WTC11 (cell line): ENCODE results near the gene TMCC2. TPM values are rescaled to one million over a fixed set of nuclear protein-coding genes. Genes with fewer than 3 reads are reported as not detected.

Source experiments
- ATAC-seq: fragments of 200-7000 bp; cut with Tn5 transposase; 2 replicates; pipeline ENCODE4 v1.10.0; 2021; ENCODE audit warnings: mild to moderate bottlenecking, moderate library complexity
- CTCF ChIA-PET: fragments of 300-600 bp; sonication (Branson Sonifier 250); formaldehyde crosslinking; loops from one replicate; lab custom pipeline; 2021; ENCODE audit warnings: antibody characterized with exemption; lab: Charles Lee
- POLR2A ChIA-PET: fragments of 350-600 bp; sonication (Branson Sonifier 250); formaldehyde crosslinking; loops from one replicate; lab custom pipeline; 2021; ENCODE audit warnings: antibody characterized with exemption; lab: Charles Lee
- DNase-seq: peaks from one replicate; pipeline ENCODE4 v3.0.0; 2021; ENCODE audit warnings: low spot score
- H3K27ac Mint-ChIP-seq: 2 replicates; pipeline ENCODE4 v1.8.0; 2021; ENCODE audit warnings: mixed read lengths
- H3K27me3 Mint-ChIP-seq: 2 replicates; pipeline ENCODE4 v1.8.0; 2021; ENCODE audit warnings: low read depth, mild to moderate bottlenecking, moderate library complexity, mixed read lengths
- H3K36me3 Mint-ChIP-seq: 2 replicates; pipeline ENCODE4 v1.8.0; 2021; ENCODE audit warnings: mixed read lengths
- H3K4me1 Mint-ChIP-seq: 2 replicates; pipeline ENCODE4 v1.8.0; 2022; ENCODE audit warnings: mixed read lengths
- H3K4me3 Mint-ChIP-seq: 2 replicates; pipeline ENCODE4 v1.8.0; 2021; ENCODE audit warnings: mild to moderate bottlenecking, moderate library complexity, mixed read lengths
- H3K9me3 Mint-ChIP-seq: 2 replicates; pipeline ENCODE4 v1.8.0; 2021; ENCODE audit warnings: mixed read lengths
- CREB1 ChIP-seq: sonication (generic); formaldehyde crosslinking; IDR thresholded peaks from 2 replicates; pipeline ENCODE4 v1.8.0; 2023; ENCODE audit warnings: mild to moderate bottlenecking, missing genetic modification reagents
- ELF4 ChIP-seq: sonication (generic); formaldehyde crosslinking; IDR thresholded peaks from 2 replicates; pipeline ENCODE4 v1.8.1; 2022; ENCODE audit warnings: low read depth, mild to moderate bottlenecking, moderate library complexity, missing genetic modification reagents
- FOXK1 ChIP-seq: sonication (generic); formaldehyde crosslinking; IDR thresholded peaks from 2 replicates; pipeline ENCODE4 v1.8.0; 2022; ENCODE audit warnings: mild to moderate bottlenecking, moderate library complexity, missing genetic modification reagents
- FOXP1 ChIP-seq: sonication (generic); formaldehyde crosslinking; IDR thresholded peaks from 2 replicates; pipeline ENCODE4 v1.8.0; 2022; ENCODE audit warnings: missing genetic modification reagents, mild to moderate bottlenecking, moderate library complexity, borderline replicate concordance
- GRHL2 ChIP-seq: fragments of 250-450 bp; sonication (Bioruptor Pico); IDR thresholded peaks from 2 replicates; pipeline ENCODE4 v1.8.0; 2022; ENCODE audit warnings: mild to moderate bottlenecking, moderate library complexity; ENCODE audit not compliant: insufficient replicate concordance, severe bottlenecking
- MXD4 ChIP-seq: fragments of 250-450 bp; sonication (Bioruptor Pico); IDR thresholded peaks from 2 replicates; pipeline ENCODE4 v1.8.0; 2021; ENCODE audit warnings: mild to moderate bottlenecking, moderate library complexity, borderline replicate concordance
- MYBL2 ChIP-seq: sonication (generic); formaldehyde crosslinking; IDR thresholded peaks from 2 replicates; pipeline ENCODE4 v1.8.1; 2023; ENCODE audit warnings: mild to moderate bottlenecking, moderate library complexity, missing genetic modification reagents
- NR1H2 ChIP-seq: sonication (generic); formaldehyde crosslinking; IDR thresholded peaks from 2 replicates; pipeline ENCODE4 v1.9.0; 2021; ENCODE audit warnings: mild to moderate bottlenecking, moderate library complexity, missing genetic modification reagents
- PRRX2 ChIP-seq: fragments of 250-450 bp; sonication (Bioruptor Pico); IDR thresholded peaks from 2 replicates; pipeline ENCODE4 v1.8.0; 2021; ENCODE audit warnings: mild to moderate bottlenecking
- SMAD4 ChIP-seq: sonication (generic); formaldehyde crosslinking; IDR thresholded peaks from 2 replicates; pipeline ENCODE4 v1.8.0; 2022; ENCODE audit warnings: mild to moderate bottlenecking, missing genetic modification reagents
- ZBTB21 ChIP-seq: sonication (generic); formaldehyde crosslinking; IDR thresholded peaks from 2 replicates; pipeline ENCODE4 v1.8.1; 2023; ENCODE audit warnings: mild to moderate bottlenecking, missing genetic modification reagents, borderline replicate concordance
- ZNF396 ChIP-seq: fragments of 250-450 bp; sonication (Bioruptor Pico); IDR thresholded peaks from 2 replicates; pipeline ENCODE4 v1.8.0; 2021; ENCODE audit warnings: mild to moderate bottlenecking, moderate library complexity, borderline replicate concordance
- ZNF423 ChIP-seq: fragments of 250-450 bp; sonication (Bioruptor Pico); IDR thresholded peaks from 2 replicates; pipeline ENCODE4 v2.1.2; 2022; ENCODE audit warnings: mild to moderate bottlenecking, moderate library complexity
- total RNA-seq: library from RNA; stranded (reverse); gene quantifications from 3 replicates; pipeline ENCODE4 v1.2.3, GENCODE V29; 2021
- TF ChIP-seq, protein P1 (sequence below): sonication (generic); formaldehyde crosslinking; IDR thresholded peaks from 2 replicates; pipeline ENCODE4 v1.8.1; 2023; ENCODE audit warnings: mild to moderate bottlenecking, missing genetic modification reagents, borderline replicate concordance
- TF ChIP-seq, protein P2 (sequence below): sonication (generic); formaldehyde crosslinking; IDR thresholded peaks from 2 replicates; pipeline ENCODE4 v1.8.1; 2022; ENCODE audit warnings: low read depth, missing genetic modification reagents, borderline replicate concordance
- TF ChIP-seq, protein P3 (sequence below): sonication (generic); formaldehyde crosslinking; IDR thresholded peaks from 2 replicates; pipeline ENCODE4 v1.8.1; 2023; ENCODE audit warnings: mild to moderate bottlenecking, missing genetic modification reagents, moderate library complexity
- TF ChIP-seq, protein P4 (sequence below): fragments of 250-450 bp; sonication (Bioruptor Pico); IDR thresholded peaks from 2 replicates; pipeline ENCODE4 v1.9.0; 2021; ENCODE audit warnings: moderate library complexity, mild to moderate bottlenecking, inconsistent platforms, borderline replicate concordance
- TF ChIP-seq, protein P5 (sequence below): sonication (generic); formaldehyde crosslinking; IDR thresholded peaks from 2 replicates; pipeline ENCODE4 v1.8.1; 2022; ENCODE audit warnings: missing genetic modification reagents, borderline replicate concordance
- TF ChIP-seq, protein P6 (sequence below): sonication (generic); formaldehyde crosslinking; IDR thresholded peaks from 2 replicates; pipeline ENCODE4 v1.8.0; 2023; ENCODE audit warnings: missing genetic modification reagents, mild to moderate bottlenecking, borderline replicate concordance

Gene TMCC2
- total RNA-seq, 1 experiment from 2014 or later: 9.5 TPM

DNA sequence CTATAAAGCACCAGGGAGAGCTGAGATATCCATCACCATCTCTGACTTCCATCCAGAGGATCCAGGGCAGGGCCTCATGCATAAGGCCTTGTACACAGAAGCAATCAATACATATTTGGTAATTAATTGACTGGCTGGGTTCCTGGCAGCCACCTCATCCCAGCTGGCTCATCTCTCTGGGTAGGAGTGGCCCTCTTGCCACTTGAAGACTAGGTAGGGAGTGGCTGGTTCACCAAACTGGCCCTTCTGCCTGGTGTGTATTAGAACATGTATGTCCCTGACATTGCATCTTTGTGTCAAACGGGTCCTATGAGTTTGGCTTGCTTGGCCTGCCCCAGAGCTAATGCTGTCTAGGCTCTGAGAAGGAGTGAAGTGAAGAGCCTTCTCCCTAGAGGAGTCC lies 82.0 kb downstream of the TMCC2 start:
- POLR2A ChIA-PET: no interaction called here
- DNase-seq (no peak), ATAC-seq (no peak)
- Mint-ChIP-seq H3K9me3 (no peaks in the 10 kb centered on the region), H3K27ac (no peak overlapping the region; the same call in 1 of the 2 replicates), H3K36me3 (peaks cover 70% of the 10 kb centered on the region), H3K4me1 (peaks cover 34% of the 10 kb centered on the region), H3K27me3 (no peaks in the 10 kb centered on the region), H3K4me3 (no peak overlapping the region)
- CTCF ChIA-PET: interaction anchor here (2.5 kb wide), 1 partner anchor 36 kb away, joined by 11 read pairs; no protein-coding TSS in a partner anchor
- TF ChIP-seq ELF4 (no peak), FOXP1 (CRISPR knock-in tag) (no peak), MXD4 (no peak), NR1H2 (CRISPR knock-in tag) (no peak), ZBTB21 (CRISPR knock-in tag) (no peak), SMAD4 (no peak), ZNF423 (CRISPR knock-in tag) (no peak), MYBL2 (CRISPR knock-in tag) (no peak), FOXK1 (no peak), PRRX2 (CRISPR knock-in tag) (no peak), GRHL2 (CRISPR knock-in tag) (no peak)
- TF ChIP-seq, protein P1, sequence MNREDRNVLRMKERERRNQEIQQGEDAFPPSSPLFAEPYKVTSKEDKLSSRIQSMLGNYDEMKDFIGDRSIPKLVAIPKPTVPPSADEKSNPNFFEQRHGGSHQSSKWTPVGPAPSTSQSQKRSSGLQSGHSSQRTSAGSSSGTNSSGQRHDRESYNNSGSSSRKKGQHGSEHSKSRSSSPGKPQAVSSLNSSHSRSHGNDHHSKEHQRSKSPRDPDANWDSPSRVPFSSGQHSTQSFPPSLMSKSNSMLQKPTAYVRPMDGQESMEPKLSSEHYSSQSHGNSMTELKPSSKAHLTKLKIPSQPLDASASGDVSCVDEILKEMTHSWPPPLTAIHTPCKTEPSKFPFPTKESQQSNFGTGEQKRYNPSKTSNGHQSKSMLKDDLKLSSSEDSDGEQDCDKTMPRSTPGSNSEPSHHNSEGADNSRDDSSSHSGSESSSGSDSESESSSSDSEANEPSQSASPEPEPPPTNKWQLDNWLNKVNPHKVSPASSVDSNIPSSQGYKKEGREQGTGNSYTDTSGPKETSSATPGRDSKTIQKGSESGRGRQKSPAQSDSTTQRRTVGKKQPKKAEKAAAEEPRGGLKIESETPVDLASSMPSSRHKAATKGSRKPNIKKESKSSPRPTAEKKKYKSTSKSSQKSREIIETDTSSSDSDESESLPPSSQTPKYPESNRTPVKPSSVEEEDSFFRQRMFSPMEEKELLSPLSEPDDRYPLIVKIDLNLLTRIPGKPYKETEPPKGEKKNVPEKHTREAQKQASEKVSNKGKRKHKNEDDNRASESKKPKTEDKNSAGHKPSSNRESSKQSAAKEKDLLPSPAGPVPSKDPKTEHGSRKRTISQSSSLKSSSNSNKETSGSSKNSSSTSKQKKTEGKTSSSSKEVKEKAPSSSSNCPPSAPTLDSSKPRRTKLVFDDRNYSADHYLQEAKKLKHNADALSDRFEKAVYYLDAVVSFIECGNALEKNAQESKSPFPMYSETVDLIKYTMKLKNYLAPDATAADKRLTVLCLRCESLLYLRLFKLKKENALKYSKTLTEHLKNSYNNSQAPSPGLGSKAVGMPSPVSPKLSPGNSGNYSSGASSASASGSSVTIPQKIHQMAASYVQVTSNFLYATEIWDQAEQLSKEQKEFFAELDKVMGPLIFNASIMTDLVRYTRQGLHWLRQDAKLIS (CRISPR knock-in tag): no peak
- TF ChIP-seq, protein P2, sequence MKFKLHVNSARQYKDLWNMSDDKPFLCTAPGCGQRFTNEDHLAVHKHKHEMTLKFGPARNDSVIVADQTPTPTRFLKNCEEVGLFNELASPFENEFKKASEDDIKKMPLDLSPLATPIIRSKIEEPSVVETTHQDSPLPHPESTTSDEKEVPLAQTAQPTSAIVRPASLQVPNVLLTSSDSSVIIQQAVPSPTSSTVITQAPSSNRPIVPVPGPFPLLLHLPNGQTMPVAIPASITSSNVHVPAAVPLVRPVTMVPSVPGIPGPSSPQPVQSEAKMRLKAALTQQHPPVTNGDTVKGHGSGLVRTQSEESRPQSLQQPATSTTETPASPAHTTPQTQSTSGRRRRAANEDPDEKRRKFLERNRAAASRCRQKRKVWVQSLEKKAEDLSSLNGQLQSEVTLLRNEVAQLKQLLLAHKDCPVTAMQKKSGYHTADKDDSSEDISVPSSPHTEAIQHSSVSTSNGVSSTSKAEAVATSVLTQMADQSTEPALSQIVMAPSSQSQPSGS (CRISPR knock-in tag): no peak
- TF ChIP-seq, protein P3, sequence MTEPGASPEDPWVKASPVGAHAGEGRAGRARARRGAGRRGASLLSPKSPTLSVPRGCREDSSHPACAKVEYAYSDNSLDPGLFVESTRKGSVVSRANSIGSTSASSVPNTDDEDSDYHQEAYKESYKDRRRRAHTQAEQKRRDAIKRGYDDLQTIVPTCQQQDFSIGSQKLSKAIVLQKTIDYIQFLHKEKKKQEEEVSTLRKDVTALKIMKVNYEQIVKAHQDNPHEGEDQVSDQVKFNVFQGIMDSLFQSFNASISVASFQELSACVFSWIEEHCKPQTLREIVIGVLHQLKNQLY: no peak
- TF ChIP-seq, protein P4, sequence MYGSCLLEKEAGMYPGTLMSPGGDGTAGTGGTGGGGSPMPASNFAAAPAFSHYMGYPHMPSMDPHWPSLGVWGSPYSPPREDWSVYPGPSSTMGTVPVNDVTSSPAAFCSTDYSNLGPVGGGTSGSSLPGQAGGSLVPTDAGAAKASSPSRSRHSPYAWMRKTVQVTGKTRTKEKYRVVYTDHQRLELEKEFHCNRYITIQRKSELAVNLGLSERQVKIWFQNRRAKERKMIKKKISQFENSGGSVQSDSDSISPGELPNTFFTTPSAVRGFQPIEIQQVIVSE (CRISPR knock-in tag): no peak
- TF ChIP-seq, protein P5, sequence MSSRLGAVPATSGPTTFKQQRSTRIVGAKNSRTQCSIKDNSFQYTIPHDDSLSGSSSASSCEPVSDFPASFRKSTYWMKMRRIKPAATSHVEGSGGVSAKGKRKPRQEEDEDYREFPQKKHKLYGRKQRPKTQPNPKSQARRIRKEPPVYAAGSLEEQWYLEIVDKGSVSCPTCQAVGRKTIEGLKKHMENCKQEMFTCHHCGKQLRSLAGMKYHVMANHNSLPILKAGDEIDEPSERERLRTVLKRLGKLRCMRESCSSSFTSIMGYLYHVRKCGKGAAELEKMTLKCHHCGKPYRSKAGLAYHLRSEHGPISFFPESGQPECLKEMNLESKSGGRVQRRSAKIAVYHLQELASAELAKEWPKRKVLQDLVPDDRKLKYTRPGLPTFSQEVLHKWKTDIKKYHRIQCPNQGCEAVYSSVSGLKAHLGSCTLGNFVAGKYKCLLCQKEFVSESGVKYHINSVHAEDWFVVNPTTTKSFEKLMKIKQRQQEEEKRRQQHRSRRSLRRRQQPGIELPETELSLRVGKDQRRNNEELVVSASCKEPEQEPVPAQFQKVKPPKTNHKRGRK (CRISPR knock-in tag): no peak

DNA sequence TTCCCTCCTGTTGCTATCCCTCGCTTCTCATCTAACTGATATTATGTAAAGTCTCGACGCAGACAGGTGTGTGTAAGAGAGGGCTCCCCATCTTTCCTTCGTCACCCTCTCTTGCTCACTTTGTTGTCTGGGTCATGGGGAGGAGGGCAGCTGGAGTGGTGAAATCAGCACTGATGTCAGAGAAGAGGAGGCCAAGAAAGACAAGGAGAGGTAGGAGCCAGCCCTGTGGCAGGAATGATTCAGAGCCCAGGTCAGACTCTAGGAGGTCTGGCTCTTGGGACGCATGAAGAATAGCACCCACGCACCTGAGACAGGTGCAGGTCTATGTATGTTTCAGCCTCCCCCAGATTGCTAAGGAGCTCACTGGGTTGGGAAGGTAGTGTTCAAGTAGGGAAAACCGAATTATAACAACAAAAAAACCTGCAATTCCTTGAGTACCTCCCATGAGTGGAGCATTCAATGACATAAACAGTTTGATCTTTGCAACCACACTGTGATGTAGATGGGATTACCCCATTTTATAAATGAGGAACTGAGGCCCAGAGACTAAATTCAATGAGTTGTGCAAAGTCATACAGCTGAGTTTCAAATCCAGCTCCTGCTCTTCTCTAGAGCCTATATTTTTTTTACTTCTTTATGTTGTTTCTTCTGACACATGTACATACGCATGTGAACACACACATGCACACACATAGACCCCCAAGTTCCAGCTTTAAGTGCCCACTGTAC lies 83.4 kb downstream of the TMCC2 start:
- POLR2A ChIA-PET: no interaction called here
- no peaks in the 10 kb centered on the region for H3K27me3 Mint-ChIP-seq
- peaks cover 58% of the 10 kb centered on the region for H3K36me3 Mint-ChIP-seq
- ATAC-seq (no peak), DNase-seq (no peak)
- H3K9me3 Mint-ChIP-seq: no peaks in the 10 kb centered on the region
- H3K27ac Mint-ChIP-seq: peak overlapping the region; percentile 43; the same call in 1 of the 2 replicates
- peaks cover 44% of the 10 kb centered on the region for H3K4me1 Mint-ChIP-seq
- H3K4me3 Mint-ChIP-seq: no peak overlapping the region
- CTCF ChIA-PET: interaction anchor here (1.6 to 2.5 kb wide), 2 partner anchors 38 to 40 kb away, joined by 4 to 11 read pairs; no protein-coding TSS in a partner anchor
- TF ChIP-seq ZNF396 (CRISPR knock-in tag) (no peak), ZBTB21 (CRISPR knock-in tag) (no peak), CREB1 (CRISPR knock-in tag) (no peak)
- TF ChIP-seq, protein P6, sequence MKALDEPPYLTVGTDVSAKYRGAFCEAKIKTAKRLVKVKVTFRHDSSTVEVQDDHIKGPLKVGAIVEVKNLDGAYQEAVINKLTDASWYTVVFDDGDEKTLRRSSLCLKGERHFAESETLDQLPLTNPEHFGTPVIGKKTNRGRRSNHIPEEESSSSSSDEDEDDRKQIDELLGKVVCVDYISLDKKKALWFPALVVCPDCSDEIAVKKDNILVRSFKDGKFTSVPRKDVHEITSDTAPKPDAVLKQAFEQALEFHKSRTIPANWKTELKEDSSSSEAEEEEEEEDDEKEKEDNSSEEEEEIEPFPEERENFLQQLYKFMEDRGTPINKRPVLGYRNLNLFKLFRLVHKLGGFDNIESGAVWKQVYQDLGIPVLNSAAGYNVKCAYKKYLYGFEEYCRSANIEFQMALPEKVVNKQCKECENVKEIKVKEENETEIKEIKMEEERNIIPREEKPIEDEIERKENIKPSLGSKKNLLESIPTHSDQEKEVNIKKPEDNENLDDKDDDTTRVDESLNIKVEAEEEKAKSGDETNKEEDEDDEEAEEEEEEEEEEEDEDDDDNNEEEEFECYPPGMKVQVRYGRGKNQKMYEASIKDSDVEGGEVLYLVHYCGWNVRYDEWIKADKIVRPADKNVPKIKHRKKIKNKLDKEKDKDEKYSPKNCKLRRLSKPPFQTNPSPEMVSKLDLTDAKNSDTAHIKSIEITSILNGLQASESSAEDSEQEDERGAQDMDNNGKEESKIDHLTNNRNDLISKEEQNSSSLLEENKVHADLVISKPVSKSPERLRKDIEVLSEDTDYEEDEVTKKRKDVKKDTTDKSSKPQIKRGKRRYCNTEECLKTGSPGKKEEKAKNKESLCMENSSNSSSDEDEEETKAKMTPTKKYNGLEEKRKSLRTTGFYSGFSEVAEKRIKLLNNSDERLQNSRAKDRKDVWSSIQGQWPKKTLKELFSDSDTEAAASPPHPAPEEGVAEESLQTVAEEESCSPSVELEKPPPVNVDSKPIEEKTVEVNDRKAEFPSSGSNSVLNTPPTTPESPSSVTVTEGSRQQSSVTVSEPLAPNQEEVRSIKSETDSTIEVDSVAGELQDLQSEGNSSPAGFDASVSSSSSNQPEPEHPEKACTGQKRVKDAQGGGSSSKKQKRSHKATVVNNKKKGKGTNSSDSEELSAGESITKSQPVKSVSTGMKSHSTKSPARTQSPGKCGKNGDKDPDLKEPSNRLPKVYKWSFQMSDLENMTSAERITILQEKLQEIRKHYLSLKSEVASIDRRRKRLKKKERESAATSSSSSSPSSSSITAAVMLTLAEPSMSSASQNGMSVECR: no peak
